Measurements from ENCODE around the gene PFKL. TPM values are rescaled to one million over a fixed set of nuclear protein-coding genes. Genes with fewer than 3 reads are reported as not detected.
A peak's percentile ranks its signal among the peaks of the same experiment; 100 is the strongest.

PFKL gene
- total RNA-seq: 100 to 1,000 TPM; 102 to 122 (median 116) TPM

- ATAC-seq (peak; percentile 80 to 83), DNase-seq (peak; percentile 37)
- no peaks in the 10 kb centered on the region for H3K36me3 Mint-ChIP-seq (ENCODE audit: insufficient read depth)
- peak within 1 kb of the TSS; percentile 84 for H3K4me3 Mint-ChIP-seq
- H3K4me1 Mint-ChIP-seq (ENCODE audit: low read depth): peaks cover 53% of the 10 kb centered on the region
- no peaks in the 10 kb centered on the region for H3K27me3 Mint-ChIP-seq (ENCODE audit: low read depth)
- H3K9me3 Mint-ChIP-seq: no peaks in the 10 kb centered on the region
Observed at GRCh38 chr21:44299458-44300261, at the start of gene PFKL. Gene PFKL (plus strand): TSS chr21:44300053. CDS start chr21:44300106, 53 bp downstream.

- Mint-ChIP-seq H3K9me3 (no peaks in the 10 kb centered on the region), H3K4me1 (ENCODE audit: low read depth) (peaks cover 2% of the 10 kb centered on the region), H3K36me3 (ENCODE audit: insufficient read depth) (no peaks in the 10 kb centered on the region), H3K4me3 (no peak overlapping the region), H3K27me3 (ENCODE audit: low read depth) (peaks cover 2% of the 10 kb centered on the region)
- ATAC-seq (no peak), DNase-seq (no peak)
Observed at GRCh38 chr21:44253832-44254710, 45.8 kb upstream of the PFKL start.

GRCh38 chr21:44255511-44255981, 44.3 kb upstream of the PFKL start:
- peaks cover 2% of the 10 kb centered on the region for H3K4me1 Mint-ChIP-seq (ENCODE audit: low read depth)
- peaks cover 2% of the 10 kb centered on the region for H3K27me3 Mint-ChIP-seq (ENCODE audit: low read depth)
- no peak for DNase-seq

GRCh38 chr21:44258056-44258725, 41.7 kb upstream of the PFKL start:
- peaks cover 2% of the 10 kb centered on the region for H3K27me3 Mint-ChIP-seq (ENCODE audit: low read depth)
- no peaks in the 10 kb centered on the region for H3K9me3 Mint-ChIP-seq
- ATAC-seq (no peak), DNase-seq (no peak)
- no peak overlapping the region for H3K4me3 Mint-ChIP-seq
- peaks cover 2% of the 10 kb centered on the region for H3K4me1 Mint-ChIP-seq (ENCODE audit: low read depth)
- no peaks in the 10 kb centered on the region for H3K36me3 Mint-ChIP-seq (ENCODE audit: insufficient read depth)

More at GRCh38 chr21:44255511-44255981, 44.3 kb upstream of the PFKL start:
- ATAC-seq: no peak
- no peaks in the 10 kb centered on the region for H3K9me3 Mint-ChIP-seq
- no peak overlapping the region for H3K4me3 Mint-ChIP-seq
- no peaks in the 10 kb centered on the region for H3K36me3 Mint-ChIP-seq (ENCODE audit: insufficient read depth)

GRCh38 chr21:44259082-44259705, 40.7 kb upstream of the PFKL start:
- DNase-seq: no peak
- no peaks in the 10 kb centered on the region for H3K9me3 Mint-ChIP-seq
- peaks cover 2% of the 10 kb centered on the region for H3K27me3 Mint-ChIP-seq (ENCODE audit: low read depth)
- H3K4me1 Mint-ChIP-seq (ENCODE audit: low read depth): peaks cover 2% of the 10 kb centered on the region
- ATAC-seq: no peak
- H3K36me3 Mint-ChIP-seq (ENCODE audit: insufficient read depth): no peaks in the 10 kb centered on the region
- H3K4me3 Mint-ChIP-seq: no peak overlapping the region

GRCh38 chr21:44260066-44260465, 39.8 kb upstream of the PFKL start:
- Mint-ChIP-seq H3K4me1 (ENCODE audit: low read depth) (no peaks in the 10 kb centered on the region), H3K36me3 (ENCODE audit: insufficient read depth) (no peaks in the 10 kb centered on the region), H3K9me3 (no peaks in the 10 kb centered on the region), H3K27me3 (ENCODE audit: low read depth) (no peaks in the 10 kb centered on the region), H3K4me3 (no peak overlapping the region)
- DNase-seq (no peak), ATAC-seq (no peak)

- ATAC-seq: no peak
- Mint-ChIP-seq H3K27me3 (ENCODE audit: low read depth) (no peaks in the 10 kb centered on the region), H3K4me3 (no peak overlapping the region), H3K9me3 (no peaks in the 10 kb centered on the region), H3K4me1 (ENCODE audit: low read depth) (no peaks in the 10 kb centered on the region), H3K36me3 (ENCODE audit: insufficient read depth) (no peaks in the 10 kb centered on the region)
- DNase-seq: no peak
Observed at GRCh38 chr21:44260791-44261631, 38.8 kb upstream of the PFKL start.

GRCh38 chr21:44261675-44262295, 38.1 kb upstream of the PFKL start, which contains the start of gene DNMT3L:
Gene DNMT3L (minus strand): TSS chr21:44261897. CDS start chr21:44261259, 638 bp downstream.
- Mint-ChIP-seq H3K36me3 (ENCODE audit: insufficient read depth) (no peaks in the 10 kb centered on the region), H3K27me3 (ENCODE audit: low read depth) (no peaks in the 10 kb centered on the region), H3K4me1 (ENCODE audit: low read depth) (no peaks in the 10 kb centered on the region), H3K4me3 (no peak within 1 kb of the TSS), H3K9me3 (no peaks in the 10 kb centered on the region)
- ATAC-seq (no peak), DNase-seq (no peak)

GRCh38 chr21:44262338-44263056, 37.4 kb upstream of the PFKL start:
- Mint-ChIP-seq H3K9me3 (no peaks in the 10 kb centered on the region), H3K36me3 (ENCODE audit: insufficient read depth) (no peaks in the 10 kb centered on the region)
- ATAC-seq: no peak

GRCh38 chr21:44263221-44263760, 36.6 kb upstream of the PFKL start:
- H3K4me3 Mint-ChIP-seq: no peak overlapping the region
- no peaks in the 10 kb centered on the region for H3K9me3 Mint-ChIP-seq
- H3K27me3 Mint-ChIP-seq (ENCODE audit: low read depth): no peaks in the 10 kb centered on the region
- ATAC-seq (no peak), DNase-seq (no peak)
- H3K36me3 Mint-ChIP-seq (ENCODE audit: insufficient read depth): no peaks in the 10 kb centered on the region
- H3K4me1 Mint-ChIP-seq (ENCODE audit: low read depth): no peaks in the 10 kb centered on the region

More at GRCh38 chr21:44262338-44263056, 37.4 kb upstream of the PFKL start:
- DNase-seq: no peak
- no peak overlapping the region for H3K4me3 Mint-ChIP-seq
- no peaks in the 10 kb centered on the region for H3K4me1 Mint-ChIP-seq (ENCODE audit: low read depth)
- H3K27me3 Mint-ChIP-seq (ENCODE audit: low read depth): no peaks in the 10 kb centered on the region

- Mint-ChIP-seq H3K4me1 (ENCODE audit: low read depth) (no peaks in the 10 kb centered on the region), H3K4me3 (no peak overlapping the region), H3K36me3 (ENCODE audit: insufficient read depth) (no peaks in the 10 kb centered on the region), H3K9me3 (no peaks in the 10 kb centered on the region), H3K27me3 (ENCODE audit: low read depth) (no peaks in the 10 kb centered on the region)
- ATAC-seq (no peak), DNase-seq (no peak)
Observed at GRCh38 chr21:44263768-44264167, 36.1 kb upstream of the PFKL start.

GRCh38 chr21:44265734-44266270, 34.1 kb upstream of the PFKL start:
- Mint-ChIP-seq H3K36me3 (ENCODE audit: insufficient read depth) (no peaks in the 10 kb centered on the region), H3K4me3 (no peak overlapping the region), H3K4me1 (ENCODE audit: low read depth) (no peaks in the 10 kb centered on the region), H3K27me3 (ENCODE audit: low read depth) (no peaks in the 10 kb centered on the region), H3K9me3 (no peaks in the 10 kb centered on the region)
- DNase-seq (no peak), ATAC-seq (no peak)
